AG09319 (cell line): ENCODE data around the gene PIP4K2A.

Source experiments
- DNase-seq: peaks from one replicate; pipeline ENCODE4 v3.0.0-alpha.2; 2010; ENCODE audit warnings: low read depth; ENCODE audit errors: extremely low read depth
- TF ChIP-seq, protein P1 (sequence below): IDR thresholded peaks from 2 replicates; pipeline ENCODE4 v1.5.1; 2011; ENCODE audit warnings: low read depth, mild to moderate bottlenecking, inconsistent platforms, low read length, moderate library complexity

The PIP4K2A gene

GRCh38 chr10:22606164-22606614 lies 108.2 kb downstream of the PIP4K2A start:
- no peak for DNase-seq
- TF ChIP-seq, protein P1, sequence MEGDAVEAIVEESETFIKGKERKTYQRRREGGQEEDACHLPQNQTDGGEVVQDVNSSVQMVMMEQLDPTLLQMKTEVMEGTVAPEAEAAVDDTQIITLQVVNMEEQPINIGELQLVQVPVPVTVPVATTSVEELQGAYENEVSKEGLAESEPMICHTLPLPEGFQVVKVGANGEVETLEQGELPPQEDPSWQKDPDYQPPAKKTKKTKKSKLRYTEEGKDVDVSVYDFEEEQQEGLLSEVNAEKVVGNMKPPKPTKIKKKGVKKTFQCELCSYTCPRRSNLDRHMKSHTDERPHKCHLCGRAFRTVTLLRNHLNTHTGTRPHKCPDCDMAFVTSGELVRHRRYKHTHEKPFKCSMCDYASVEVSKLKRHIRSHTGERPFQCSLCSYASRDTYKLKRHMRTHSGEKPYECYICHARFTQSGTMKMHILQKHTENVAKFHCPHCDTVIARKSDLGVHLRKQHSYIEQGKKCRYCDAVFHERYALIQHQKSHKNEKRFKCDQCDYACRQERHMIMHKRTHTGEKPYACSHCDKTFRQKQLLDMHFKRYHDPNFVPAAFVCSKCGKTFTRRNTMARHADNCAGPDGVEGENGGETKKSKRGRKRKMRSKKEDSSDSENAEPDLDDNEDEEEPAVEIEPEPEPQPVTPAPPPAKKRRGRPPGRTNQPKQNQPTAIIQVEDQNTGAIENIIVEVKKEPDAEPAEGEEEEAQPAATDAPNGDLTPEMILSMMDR: no peak

- no peak for DNase-seq
- TF ChIP-seq, protein P1: no peak
These were observed 109.2 kb downstream of the PIP4K2A start for GRCh38 chr10:22605168-22605567.

GRCh38 chr10:22604344-22605126 lies 109.8 kb downstream of the PIP4K2A start:
- DNase-seq: no peak
- TF ChIP-seq, protein P1: no peak

DNA sequence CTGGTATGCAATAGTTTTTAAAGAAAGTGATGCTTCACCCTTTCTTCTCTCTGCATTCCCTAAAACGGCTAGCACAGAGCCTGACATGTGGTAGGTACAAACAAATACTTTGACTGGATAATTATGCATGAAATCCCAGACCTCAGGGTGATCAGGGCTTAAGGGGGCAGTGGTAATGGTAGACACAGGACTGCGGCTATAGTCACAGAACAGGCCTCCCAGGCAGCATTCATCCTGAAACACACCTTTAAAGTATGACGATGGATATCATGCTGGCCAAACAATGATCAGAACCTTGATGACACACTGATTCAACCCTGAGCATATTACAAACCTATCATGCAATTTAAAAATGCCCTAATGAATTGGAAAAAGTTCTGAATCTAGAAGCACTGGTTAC lies 110.8 kb downstream of the PIP4K2A start:
- no peak for DNase-seq
- TF ChIP-seq, protein P1: no peak

- TF ChIP-seq, protein P1: no peak
- DNase-seq: no peak
These were observed 112.8 kb downstream of the PIP4K2A start for GRCh38 chr10:22601618-22602017.

DNA sequence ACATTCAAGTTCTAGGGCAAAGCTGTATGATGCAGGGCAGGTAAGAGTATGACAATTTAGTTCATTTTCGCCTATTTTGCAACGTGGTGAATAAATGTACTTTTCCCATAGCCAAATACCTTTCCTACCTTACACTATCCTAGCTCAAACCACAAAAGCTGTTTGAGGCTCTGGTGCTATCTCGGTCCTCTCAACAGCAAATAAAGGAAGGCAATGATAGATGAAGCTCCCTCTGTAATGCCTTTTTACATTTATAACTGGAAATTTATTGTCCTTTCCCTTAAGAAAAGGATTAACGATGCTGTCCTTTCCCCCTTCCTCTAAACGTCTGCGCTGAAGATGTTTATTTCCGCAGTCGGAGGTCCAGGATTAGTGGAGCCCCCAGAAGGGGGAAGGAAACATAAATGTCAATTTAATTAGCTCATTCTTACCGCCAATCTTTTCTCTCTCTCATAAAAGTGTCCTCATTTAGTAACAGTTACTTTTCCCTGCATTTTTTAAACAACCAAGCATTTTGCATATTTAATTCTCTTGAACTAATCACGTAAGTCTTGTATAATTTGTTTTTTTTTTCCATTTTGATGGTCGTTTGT lies 114.6 kb downstream of the PIP4K2A start:
- TF ChIP-seq, protein P1: no peak
- DNase-seq: no peak

DNA sequence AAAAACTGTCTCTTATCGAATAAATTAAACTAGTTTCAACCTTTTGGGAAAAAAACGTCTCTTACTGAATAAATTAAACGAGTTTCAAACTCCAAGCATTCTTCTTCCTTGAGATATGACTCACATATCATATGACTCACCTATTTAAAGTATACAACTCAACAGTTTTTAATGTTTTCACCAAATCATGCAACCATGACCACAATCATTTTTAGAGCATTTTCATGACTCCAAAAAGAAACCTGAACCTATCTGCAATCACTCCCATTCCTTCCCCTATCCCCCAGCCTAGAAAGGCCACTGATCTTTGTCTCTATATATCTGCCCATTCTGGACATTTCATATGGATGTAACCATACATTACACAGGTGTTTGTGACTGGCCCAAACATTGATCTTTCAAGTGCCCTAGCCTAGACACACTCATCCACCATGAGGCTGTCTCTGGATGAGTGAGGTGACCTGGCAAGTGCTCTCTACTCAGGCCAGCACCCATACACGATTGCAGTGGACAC lies 115.3 kb downstream of the PIP4K2A start:
- no peak for DNase-seq
- TF ChIP-seq, protein P1: no peak
